GM12892 (cell line): ENCODE results near the gene SLC2A9.

Experiments used
- POLR2A ChIP-seq: IDR thresholded peaks from 2 replicates; pipeline ENCODE4 v1.6.1; 2011; ENCODE audit warnings: low read depth, low read length, control low read depth
- POLR2AphosphoS5 ChIP-seq: IDR thresholded peaks from 2 replicates; pipeline ENCODE4 v1.6.1; 2011; ENCODE audit warnings: low read depth, low read length, control low read depth

- TF ChIP-seq POLR2AphosphoS5 (no peak), POLR2A (no peak)
These were observed 31.2 kb downstream of the SLC2A9 start for GRCh38 chr4:9989918-9990635.
